Measurements from ENCODE around the gene ANKIB1. TPM values are rescaled to one million over a fixed set of nuclear protein-coding genes. Genes with fewer than 3 reads are reported as not detected.

ANKIB1 gene
- total and polyA plus RNA-seq, 3 donors from 2014 or later: 66.8 to 97.8 (median 84.4) TPM

DNA sequence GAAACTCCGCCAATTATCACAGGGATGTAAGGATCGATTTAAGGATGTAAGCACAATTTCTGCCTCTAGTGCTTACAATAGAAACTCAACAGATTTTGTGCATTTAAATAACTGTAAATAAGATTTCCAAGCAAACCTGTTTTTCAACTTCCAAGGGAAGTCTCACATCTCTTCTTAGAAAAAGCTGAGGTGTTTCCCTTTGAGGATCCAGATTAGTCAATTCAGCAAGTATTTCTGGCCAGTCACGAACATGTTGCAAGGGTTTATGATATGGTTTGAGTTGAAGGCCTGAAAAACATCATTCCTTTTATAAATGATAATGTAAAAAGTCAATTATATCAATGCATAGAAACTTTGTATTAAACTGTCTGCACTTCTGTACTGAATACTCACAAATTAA is 24.0 kb upstream of the ANKIB1 start:
- H3K9me3 ChIP-seq: no peaks in the 10 kb centered on the region
- H3K4me3 ChIP-seq: no peak overlapping the region
- DNase-seq: no peak
- no peaks in the 10 kb centered on the region for H3K36me3 ChIP-seq (ENCODE audit: low read depth, missing control alignments)
- TF ChIP-seq POLR2A (IDR thresholded peaks at IDR 0.05): no peak
- TF ChIP-seq CTCF (IDR thresholded peaks at IDR 0.05): no peak
- 91 to 98% methylated on average over 3 of the region's 3 CpGs for WGBS, 2 donors
- H3K4me1 ChIP-seq: no peaks in the 10 kb centered on the region
- H3K27ac ChIP-seq: no peak overlapping the region
- intact Hi-C loops (cut with DNase I; ENCODE audit: low total_unique reads): no loop called here
- no peaks in the 10 kb centered on the region for H3K27me3 ChIP-seq

DNA sequence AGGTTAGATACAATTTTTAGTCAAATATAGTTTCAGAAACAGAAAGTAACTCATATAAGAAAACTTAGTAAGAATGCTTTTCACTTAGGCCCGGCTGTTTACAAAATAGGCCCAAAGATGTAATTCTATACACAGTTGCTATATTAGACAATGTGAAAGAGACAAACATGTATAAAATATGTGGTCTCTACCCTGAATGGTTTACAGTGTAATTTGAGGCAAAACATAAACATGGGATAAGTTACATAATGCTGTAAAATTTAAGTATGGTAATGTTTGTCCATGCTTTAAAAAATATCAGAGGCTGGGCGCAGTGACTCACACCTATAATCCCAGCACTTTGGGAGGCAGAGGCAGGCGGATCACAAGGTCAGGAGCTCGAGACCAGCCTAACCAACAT is 18.8 kb upstream of the ANKIB1 start:
- Histone ChIP-seq H3K4me1 (no peaks in the 10 kb centered on the region), H3K36me3 (ENCODE audit: low read depth, missing control alignments) (no peaks in the 10 kb centered on the region), H3K9me3 (no peaks in the 10 kb centered on the region), H3K27ac (no peak overlapping the region), H3K4me3 (no peak overlapping the region), H3K27me3 (no peaks in the 10 kb centered on the region)
- intact Hi-C loops (cut with DNase I; ENCODE audit: low total_unique reads): no loop called here
- WGBS, 2 donors: 74 to 91% methylated on average over 4 of the region's 4 CpGs
- no peak for DNase-seq
- TF ChIP-seq CTCF (IDR thresholded peaks at IDR 0.05): no peak
- TF ChIP-seq POLR2A (IDR thresholded peaks at IDR 0.05): no peak

GRCh38 chr7:92228100-92228499 is 17.7 kb upstream of the ANKIB1 start:
- TF ChIP-seq POLR2A (IDR thresholded peaks at IDR 0.05) (no peak), CTCF (IDR thresholded peaks at IDR 0.05) (no peak)
- H3K36me3 ChIP-seq (ENCODE audit: low read depth, missing control alignments): no peaks in the 10 kb centered on the region
- H3K4me1 ChIP-seq: no peaks in the 10 kb centered on the region
- no peaks in the 10 kb centered on the region for H3K9me3 ChIP-seq
- H3K27me3 ChIP-seq: no peaks in the 10 kb centered on the region
- WGBS, 2 donors: 90 to 100% methylated on average over 2 of the region's 2 CpGs
- H3K27ac ChIP-seq: no peak overlapping the region
- intact Hi-C loops (cut with DNase I; ENCODE audit: low total_unique reads): no loop called here
- H3K4me3 ChIP-seq: no peak overlapping the region
- DNase-seq: no peak

DNA sequence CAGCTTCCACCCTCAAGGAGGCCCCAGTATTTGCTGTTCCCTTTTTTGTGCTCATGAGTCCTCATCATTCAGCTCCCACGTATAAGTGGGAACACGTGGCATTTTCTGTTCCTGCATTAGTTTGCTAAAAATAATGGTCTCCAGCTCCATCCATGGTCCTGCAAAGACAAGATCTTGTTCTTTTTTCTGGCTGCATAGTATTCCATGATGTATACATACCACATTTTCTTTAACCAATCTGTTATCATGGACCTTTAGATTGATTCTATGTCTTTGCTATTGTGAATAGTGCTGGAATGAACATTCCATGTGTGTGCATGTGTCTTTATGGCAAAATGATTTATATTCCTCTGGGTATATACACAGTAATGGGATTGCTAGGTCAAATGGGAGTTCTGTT is 17.0 kb upstream of the ANKIB1 start:
- intact Hi-C loops (cut with DNase I; ENCODE audit: low total_unique reads): no loop called here
- WGBS, 2 donors: 92% methylated on average over 2 of the region's 2 CpGs
- no peak for TF ChIP-seq POLR2A (IDR thresholded peaks at IDR 0.05)
- TF ChIP-seq CTCF (IDR thresholded peaks at IDR 0.05): no peak
- no peak for DNase-seq
- Histone ChIP-seq H3K27me3 (no peaks in the 10 kb centered on the region), H3K27ac (no peak overlapping the region), H3K4me1 (no peaks in the 10 kb centered on the region), H3K36me3 (ENCODE audit: low read depth, missing control alignments) (no peaks in the 10 kb centered on the region), H3K9me3 (no peaks in the 10 kb centered on the region), H3K4me3 (no peak overlapping the region)

DNA sequence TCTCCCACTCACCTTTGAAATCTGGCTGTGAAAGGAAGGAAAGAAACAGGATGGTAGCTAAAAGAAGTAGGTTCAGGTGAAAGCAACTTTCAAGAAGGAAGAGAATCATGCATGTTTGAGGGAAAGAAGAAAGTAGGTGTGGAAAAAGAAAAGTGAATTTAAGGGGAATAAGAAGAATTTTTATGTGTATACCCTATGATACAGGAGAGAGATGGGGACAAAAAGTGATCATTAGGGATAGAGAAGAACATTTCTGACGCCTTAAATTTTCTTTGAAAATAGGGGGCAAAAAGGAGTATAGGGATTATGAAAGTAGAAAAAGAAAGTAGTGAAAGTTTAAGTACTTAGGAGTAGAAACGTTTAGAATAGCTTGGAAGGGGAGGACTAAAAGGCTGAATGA is 15.2 kb upstream of the ANKIB1 start:
- H3K36me3 ChIP-seq (ENCODE audit: low read depth, missing control alignments): no peaks in the 10 kb centered on the region

More for the DNA sequence above, 15.2 kb upstream of the ANKIB1 start:
- DNase-seq: no peak
- no peaks in the 10 kb centered on the region for H3K4me1 ChIP-seq
- no peaks in the 10 kb centered on the region for H3K9me3 ChIP-seq
- 81 to 85% methylated on average over 2 of the region's 2 CpGs for WGBS, 2 donors
- H3K27ac ChIP-seq: no peak overlapping the region
- no peak for TF ChIP-seq CTCF (IDR thresholded peaks at IDR 0.05)
- no peak for TF ChIP-seq POLR2A (IDR thresholded peaks at IDR 0.05)
- H3K27me3 ChIP-seq: no peaks in the 10 kb centered on the region
- intact Hi-C loops (cut with DNase I; ENCODE audit: low total_unique reads): no loop called here
- no peak overlapping the region for H3K4me3 ChIP-seq
